Gastrocnemius medialis (tissue), 4 donors: ENCODE results near the gene SSBP3. TPM values are rescaled to one million over a fixed set of nuclear protein-coding genes. Genes with fewer than 3 reads are reported as not detected.

Source experiments
- ATAC-seq, 2 donors: fragments of 150-250 bp; one replicate each; pipeline ENCODE4 v1.9.1; 2016
- DNase-seq, 2 donors: peaks; one replicate each; pipeline ENCODE4 v3.0.0-alpha.2; 2019
- H3K27ac ChIP-seq, 4 donors: fragments of 200-600 bp; sonication (generic); 1 replicate in 1 of 4; 2 replicates in 3 of 4; pipeline ENCODE4 v1.5.1; 2016 to 2018; ENCODE audit warnings: mild to moderate bottlenecking in 2 of 4, moderate library complexity in 1 of 4
- H3K27me3 ChIP-seq, 3 donors: fragments of 200-600 bp; sonication (generic) in 2 of 3; 1 replicate in 1 of 3; 2 replicates in 2 of 3; pipeline versions ENCODE4 v1.5.1 to v1.6.0; 2016 to 2019; ENCODE audit warnings: mild to moderate bottlenecking in 1 of 3, moderate library complexity in 1 of 3
- H3K36me3 ChIP-seq, 2 donors: fragments of 200-600 bp; sonication (generic) in 1 of 2; one replicate each; pipeline ENCODE4 v1.5.1; 2017 to 2018
- H3K4me1 ChIP-seq, 2 donors: fragments of 200-600 bp; sonication (generic) in 1 of 2; one replicate each; pipeline ENCODE4 v1.5.1; 2016 to 2017; ENCODE audit warnings: mild to moderate bottlenecking in 2 of 2
- H3K4me3 ChIP-seq, 4 donors: fragments of 200-600 bp; sonication (generic) in 3 of 4; 1 replicate in 1 of 4; 2 replicates in 3 of 4; pipeline ENCODE4 v1.5.1; 2016 to 2019; ENCODE audit warnings: mild to moderate bottlenecking in 2 of 4
- H3K9me3 ChIP-seq, 3 donors: fragments of 200-600 bp; sonication (generic) in 2 of 3; 1 replicate in 1 of 3; 2 replicates in 2 of 3; pipeline ENCODE4 v1.5.1; 2016 to 2019
- POLR2A ChIP-seq, 2 donors: fragments of 450-650 bp; IDR thresholded peaks; one replicate each; pipeline ENCODE4 v1.6.1; 2017; ENCODE audit warnings: antibody characterized with exemption in 2 of 2, mild to moderate bottlenecking in 2 of 2, moderate library complexity in 2 of 2
- in situ Hi-C, 4 donors: fragments of 200-750 bp; cut with MboI; loops; one replicate each; pipeline versions ENCODE4 v1.15.0 to v1.8.0; 2017; ENCODE audit warnings: low sequenced_read_pairs in 4 of 4
- intact Hi-C: fragments of 100-400 bp; cut with DNase I; formaldehyde crosslinking; loops from one replicate; pipeline ENCODE4 v1.15.1; 2023; ENCODE audit warnings: low total_unique reads
- total RNA-seq, 4 donors: library from RNA; depleted of rRNA; stranded (reverse); fragments of >200 nt; gene quantifications; one replicate each; pipeline versions ENCODE4 v1.1.0 to v1.2.3, GENCODE V29; 2016
- TF ChIP-seq, protein P1 (sequence below), 5 experiments: fragments of 450-650 bp in 3 of 5; fragments of 200-600 bp in 2 of 5; sonication (generic) in 2 of 5; IDR thresholded peaks in 4 of 5; conservative IDR thresholded peaks in 1 of 5; 1 replicate in 4 of 5; 2 replicates in 1 of 5; pipeline ENCODE4 v1.5.1; 2016 to 2019; ENCODE audit warnings: antibody characterized with exemption in 5 of 5, mild to moderate bottlenecking in 3 of 5, moderate library complexity in 3 of 5

SSBP3 gene
- total RNA-seq, 4 donors from 2014 or later: 3.6 to 21.0 (median 14.9) TPM

DNA sequence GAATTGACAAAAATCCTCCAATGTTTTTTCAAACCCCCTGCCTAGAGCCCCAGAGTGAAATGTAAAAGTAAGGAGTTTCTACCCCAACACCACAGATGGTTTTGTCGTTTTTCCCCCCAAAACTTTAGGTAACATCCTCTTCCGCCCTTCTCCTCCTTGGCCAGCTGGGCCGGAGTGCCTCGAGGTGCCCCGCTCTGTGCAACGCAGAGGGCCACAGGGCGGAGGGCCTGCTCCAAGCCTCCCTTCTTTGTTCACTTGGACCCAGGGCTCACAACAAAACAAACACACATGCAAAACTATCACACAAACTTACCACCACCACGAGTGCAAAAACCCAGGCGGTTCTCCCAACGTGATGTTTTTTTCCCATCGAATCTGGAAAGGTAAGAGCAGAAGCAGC lies 1.9 kb downstream of the SSBP3 start:
- H3K9me3 ChIP-seq: no peaks in the 10 kb centered on the region
- in situ Hi-C loops (loop anchor here in 1 of 4 donors (10.0 kb wide), 1 partner anchor 119 kb away; no protein-coding TSS in a partner anchor), intact Hi-C loops (no loop called here)
- peak overlapping the region in 3 of 4 donors; percentile 74 to 84 (median 75) for H3K4me3 ChIP-seq
- peaks cover 0 to 12% of the 10 kb centered on the region in 2 donors for H3K36me3 ChIP-seq
- H3K27me3 ChIP-seq: no peaks in the 10 kb centered on the region
- TF ChIP-seq POLR2A (IDR thresholded peaks at IDR 0.05): no peak
- TF ChIP-seq, protein P1, sequence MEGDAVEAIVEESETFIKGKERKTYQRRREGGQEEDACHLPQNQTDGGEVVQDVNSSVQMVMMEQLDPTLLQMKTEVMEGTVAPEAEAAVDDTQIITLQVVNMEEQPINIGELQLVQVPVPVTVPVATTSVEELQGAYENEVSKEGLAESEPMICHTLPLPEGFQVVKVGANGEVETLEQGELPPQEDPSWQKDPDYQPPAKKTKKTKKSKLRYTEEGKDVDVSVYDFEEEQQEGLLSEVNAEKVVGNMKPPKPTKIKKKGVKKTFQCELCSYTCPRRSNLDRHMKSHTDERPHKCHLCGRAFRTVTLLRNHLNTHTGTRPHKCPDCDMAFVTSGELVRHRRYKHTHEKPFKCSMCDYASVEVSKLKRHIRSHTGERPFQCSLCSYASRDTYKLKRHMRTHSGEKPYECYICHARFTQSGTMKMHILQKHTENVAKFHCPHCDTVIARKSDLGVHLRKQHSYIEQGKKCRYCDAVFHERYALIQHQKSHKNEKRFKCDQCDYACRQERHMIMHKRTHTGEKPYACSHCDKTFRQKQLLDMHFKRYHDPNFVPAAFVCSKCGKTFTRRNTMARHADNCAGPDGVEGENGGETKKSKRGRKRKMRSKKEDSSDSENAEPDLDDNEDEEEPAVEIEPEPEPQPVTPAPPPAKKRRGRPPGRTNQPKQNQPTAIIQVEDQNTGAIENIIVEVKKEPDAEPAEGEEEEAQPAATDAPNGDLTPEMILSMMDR (IDR thresholded peaks at IDR 0.05 in 4 of 5, conservative IDR thresholded peaks at IDR 0.05 in 1 of 5): no peak
- ATAC-seq: no peak
- peak overlapping the region; percentile 86 to 98 (median 90) for H3K27ac ChIP-seq
- peaks cover 70 to 72% of the 10 kb centered on the region in 2 donors for H3K4me1 ChIP-seq
- DNase-seq: no peak

DNA sequence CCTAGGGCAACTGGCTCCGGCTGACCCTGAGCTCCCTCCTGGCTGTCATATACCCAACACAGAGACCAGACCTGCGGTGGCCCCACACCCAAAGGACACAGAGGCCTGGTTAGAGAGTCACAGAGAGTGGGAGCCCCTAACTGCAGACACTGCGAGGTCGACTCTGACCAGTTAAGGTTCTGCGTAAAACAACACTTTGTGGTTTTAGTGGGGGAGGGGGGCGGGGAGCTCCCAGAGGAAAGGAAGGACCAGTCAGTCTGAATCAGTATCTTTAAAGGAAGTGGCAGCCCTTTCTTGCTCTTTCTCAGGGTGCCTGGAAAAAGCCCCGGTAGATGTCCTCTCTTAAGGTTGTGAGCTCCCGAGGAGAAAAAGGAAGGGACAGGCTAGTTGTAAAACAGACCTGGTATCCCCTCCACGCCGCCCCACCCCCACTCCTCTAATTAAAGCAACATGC lies 2.4 kb downstream of the SSBP3 start:
- Histone ChIP-seq H3K9me3 (no peaks in the 10 kb centered on the region), H3K27ac (peak overlapping the region; percentile 86 to 98 (median 90)), H3K4me3 (peak overlapping the region in 2 of 4 donors; percentile 75 to 84), H3K27me3 (no peaks in the 10 kb centered on the region), H3K36me3 (peaks cover 0 to 16% of the 10 kb centered on the region in 2 donors), H3K4me1 (peaks cover 70 to 76% of the 10 kb centered on the region in 2 donors)
- intact Hi-C loops (no loop called here), in situ Hi-C loops (loop anchor here in 1 of 4 donors (10.0 kb wide), 1 partner anchor 119 kb away; no protein-coding TSS in a partner anchor)
- DNase-seq: no peak
- ATAC-seq: no peak
- TF ChIP-seq, protein P1 (IDR thresholded peaks at IDR 0.05 in 4 of 5, conservative IDR thresholded peaks at IDR 0.05 in 1 of 5): no peak
- no peak for TF ChIP-seq POLR2A (IDR thresholded peaks at IDR 0.05)

DNA sequence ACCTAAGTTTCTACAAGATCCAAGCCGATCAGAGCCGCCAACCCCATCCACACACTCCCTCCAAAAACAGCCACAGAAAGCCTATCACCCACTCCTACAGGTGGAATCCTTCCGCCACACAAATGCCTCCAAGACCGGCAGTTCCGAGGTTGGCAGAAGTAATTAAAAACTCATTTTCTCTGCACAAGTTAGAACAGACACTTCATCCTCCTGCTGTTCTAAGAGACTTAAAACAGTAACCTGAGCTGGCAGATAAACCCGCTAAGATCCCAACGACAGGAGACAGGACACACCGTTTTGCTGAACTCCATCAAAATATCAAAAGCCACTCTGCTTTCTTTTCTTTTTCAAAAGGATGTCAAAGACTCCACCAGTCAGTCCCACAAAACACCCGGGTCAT lies 2.8 kb downstream of the SSBP3 start:
- no peaks in the 10 kb centered on the region for H3K27me3 ChIP-seq
- no peak for DNase-seq
- intact Hi-C loops (no loop called here), in situ Hi-C loops (loop anchor here in 1 of 4 donors (10.0 kb wide), 1 partner anchor 119 kb away; no protein-coding TSS in a partner anchor)
- ATAC-seq: no peak
- no peaks in the 10 kb centered on the region for H3K9me3 ChIP-seq
- H3K4me1 ChIP-seq: peaks cover 67 to 75% of the 10 kb centered on the region in 2 donors
- TF ChIP-seq, protein P1 (IDR thresholded peaks at IDR 0.05 in 4 of 5, conservative IDR thresholded peaks at IDR 0.05 in 1 of 5): no peak
- no peak for TF ChIP-seq POLR2A (IDR thresholded peaks at IDR 0.05)
- peak overlapping the region in 2 of 4 donors; percentile 75 to 84 for H3K4me3 ChIP-seq
- H3K36me3 ChIP-seq: peaks cover 0 to 18% of the 10 kb centered on the region in 2 donors
- peak overlapping the region; percentile 86 to 98 (median 90) for H3K27ac ChIP-seq

DNA sequence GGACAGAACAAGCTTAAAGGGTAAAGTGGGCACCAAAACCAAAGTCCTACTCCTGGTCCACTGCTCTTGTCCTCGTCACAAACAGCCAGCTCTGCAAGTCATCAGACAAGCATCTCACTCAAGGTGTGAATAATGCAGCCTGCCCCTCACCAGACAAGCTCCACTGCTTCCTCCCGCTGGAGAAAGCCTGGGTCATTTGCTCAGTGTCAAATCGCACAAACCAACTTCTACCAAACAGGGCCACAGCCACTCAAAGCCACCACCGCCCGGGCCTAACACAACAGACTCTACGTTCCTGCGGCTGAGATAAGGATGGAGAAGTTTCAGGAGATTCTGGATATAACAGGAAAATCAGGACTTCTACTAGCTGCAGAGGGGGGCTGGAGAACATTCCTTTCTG lies 3.3 kb downstream of the SSBP3 start:
- TF ChIP-seq, protein P1 (IDR thresholded peaks at IDR 0.05 in 4 of 5, conservative IDR thresholded peaks at IDR 0.05 in 1 of 5): no peak
- no peak for TF ChIP-seq POLR2A (IDR thresholded peaks at IDR 0.05)
- H3K4me3 ChIP-seq: peak overlapping the region in 1 of 4 donors; percentile 4
- no peak for ATAC-seq
- H3K4me1 ChIP-seq: peaks cover 67 to 72% of the 10 kb centered on the region in 2 donors
- peak overlapping the region; percentile 86 to 98 (median 90) for H3K27ac ChIP-seq
- in situ Hi-C loops: loop anchor here in 1 of 4 donors (10.0 kb wide), 1 partner anchor 118 kb away; no protein-coding TSS in a partner anchor
- no peak for DNase-seq
- intact Hi-C loops: no loop called here
- H3K36me3 ChIP-seq: peaks cover 0 to 18% of the 10 kb centered on the region in 2 donors
- H3K27me3 ChIP-seq: no peaks in the 10 kb centered on the region
- H3K9me3 ChIP-seq: no peaks in the 10 kb centered on the region
